Adrenal gland (tissue), 12 donors: ENCODE measurements around the gene TIPIN. TPM values are rescaled to one million over a fixed set of nuclear protein-coding genes. Genes with fewer than 3 reads are reported as not detected.
"Not testable (repeated sequence)": the region's sequence is repeated elsewhere in the genome, so short reads cannot be mapped to it uniquely, and the experiment has no call there.

Experiments
- DNase-seq, 7 donors: peaks; one replicate each; pipeline ENCODE4 v3.0.0-alpha.2; 2019 to 2020
- H3K27ac ChIP-seq, 5 donors: fragments of 200-600 bp; sonication (generic) in 4 of 5; 1 replicate in 3 of 5; 2 replicates in 2 of 5; pipeline versions ENCODE4 v1.5.1 to v1.8.0; 2016 to 2020; ENCODE audit warnings: mild to moderate bottlenecking in 1 of 5
- H3K27me3 ChIP-seq: fragments of 200-600 bp; 2 replicates; pipeline ENCODE4 v1.8.0; 2021
- H3K36me3 ChIP-seq, 2 donors: fragments of 200-600 bp; replicated peaks in 1 of 2; 1 replicate in 1 of 2; 2 replicates in 1 of 2; pipeline versions ENCODE4 v1.5.1 to v1.8.0; 2018 to 2022
- H3K4me1 ChIP-seq, 2 donors: fragments of 200-600 bp; replicated peaks in 1 of 2; 1 replicate in 1 of 2; 2 replicates in 1 of 2; pipeline versions ENCODE4 v1.5.1 to v1.8.0; 2018 to 2021
- H3K4me3 ChIP-seq, 4 donors: fragments of 200-600 bp; sonication (generic) in 3 of 4; one replicate each; pipeline ENCODE4 v1.5.1; 2016 to 2018
- H3K9me3 ChIP-seq, 3 donors: fragments of 200-600 bp; sonication (generic) in 1 of 3; replicated peaks in 1 of 3; 1 replicate in 2 of 3; 2 replicates in 1 of 3; pipeline versions ENCODE4 v1.5.1 to v1.8.0; 2016 to 2021
- POLR2A ChIP-seq, 2 donors: fragments of 450-650 bp; IDR thresholded peaks; one replicate each; pipeline ENCODE4 v1.6.1; 2017; ENCODE audit warnings: antibody characterized with exemption in 2 of 2, mild to moderate bottlenecking in 2 of 2, moderate library complexity in 1 of 2
- WGBS, 4 donors: extraction: QIAGEN DNeasy Blood & Tissue Kit in 2 of 4; methylation state at CpG; one replicate each; pipeline versions ENCODE4 v1.1.5 to v1.1.7; 2013 to 2017; 5-methylcytosine and 5-hydroxymethylcytosine counted together
- intact Hi-C, 2 donors: fragments of 100-400 bp; cut with DNase I; formaldehyde crosslinking; loops; one replicate each; pipeline versions ENCODE4 v1.14.1 to v1.15.0; 2022 to 2023
- polyA plus RNA-seq, 3 donors: library from polyadenylated mRNA; stranded (reverse); fragments of 200-250 nt in 2 of 3; fragments of 350-450 nt in 1 of 3; fragmentation: Illumina TruSeq in 1 of 3; extraction: RNeasy Lipid Tissue Mini Kit (QIAGEN cat#74804) in 1 of 3; gene quantifications; one replicate each; pipeline ENCODE4 v1.2.3, GENCODE V29; 2013 to 2014
- total RNA-seq, 9 donors: library from RNA; depleted of rRNA in 4 of 9; stranded (reverse); fragments of >200 nt in 4 of 9; fragments of 120-200 nt in 1 of 9; fragmentation: NEBNext Ultra II Directional in 1 of 9; extraction: Animal tissue kit (Norgen Biotek cat#: 25700) in 1 of 9; gene quantifications; one replicate each; pipeline versions ENCODE4 v1.1.0 to v1.2.4, GENCODE V29; 2013 to 2023
- TF ChIP-seq, protein P1 (sequence below), 6 experiments: fragments of 450-650 bp in 4 of 6; fragments of 200-600 bp in 2 of 6; sonication (generic) in 1 of 6; IDR thresholded peaks; 1 replicate in 5 of 6; 2 replicates in 1 of 6; pipeline versions ENCODE4 v1.5.1 to v1.8.0; 2016 to 2021; ENCODE audit warnings: antibody characterized with exemption in 6 of 6, mild to moderate bottlenecking in 2 of 6, moderate library complexity in 1 of 6
- donor health status: healthy with polysubstance abuse.
- donor health status: Bipolar disorder and iron deficiency.
- donor health status: DM: yes; HTN: yes; CAD: no.
- donor health status: DM: no; HTN: no; CAD: no.
- donor health status: DM: no; HTN: no; CAD: no.
- donor health status: DM: yes; HTN: yes; CAD: no.

Gene TIPIN
- total and polyA plus RNA-seq, 12 donors, result 1.3 to 13.5 (median 6.5) TPM

DNA sequence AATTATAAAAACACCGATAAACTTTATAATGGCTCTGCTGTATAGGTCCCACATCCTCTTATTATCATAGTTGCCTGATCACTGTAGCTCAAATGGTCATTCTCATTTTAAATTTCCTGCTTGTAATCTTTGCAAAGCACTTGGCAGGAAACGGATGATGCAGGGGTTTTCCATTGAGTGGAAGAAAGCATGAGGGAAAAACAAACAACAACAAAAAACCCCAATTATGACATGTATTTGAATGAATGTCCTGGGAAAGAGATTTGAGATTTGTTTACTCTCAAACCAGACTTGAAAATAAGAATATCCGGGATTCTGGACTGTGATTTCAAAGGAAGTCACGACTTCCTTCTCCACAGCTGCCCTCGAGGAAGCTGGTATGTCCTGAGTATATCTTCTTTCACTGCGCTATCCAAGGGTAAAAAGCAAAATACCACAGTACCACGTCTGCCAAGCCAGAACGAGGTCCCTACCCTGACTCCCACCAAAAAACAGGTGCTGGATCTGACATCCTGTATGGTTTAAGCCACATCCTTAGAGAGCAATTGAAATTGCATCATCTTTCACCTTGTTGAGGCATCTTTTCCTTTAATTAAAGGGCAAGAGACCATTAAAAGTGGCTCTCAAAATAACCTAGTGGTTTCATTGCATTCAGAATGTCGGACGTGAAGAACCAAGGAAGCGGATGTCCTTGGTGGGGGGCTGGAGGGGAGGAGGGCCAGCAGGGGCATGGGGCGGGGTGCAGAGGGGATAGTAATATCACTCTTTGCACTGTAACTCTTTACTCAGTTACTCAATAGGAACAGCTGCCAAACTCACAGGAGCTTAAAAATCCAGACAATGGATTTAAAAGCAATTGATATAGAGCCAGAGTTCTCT, 13.5 kb upstream of the TIPIN start:
- no peaks in the 10 kb centered on the region for H3K9me3 ChIP-seq
- peak in 1 of 7 donors; percentile 17 for DNase-seq
- no peaks in the 10 kb centered on the region for H3K36me3 ChIP-seq
- TF ChIP-seq, protein P1, sequence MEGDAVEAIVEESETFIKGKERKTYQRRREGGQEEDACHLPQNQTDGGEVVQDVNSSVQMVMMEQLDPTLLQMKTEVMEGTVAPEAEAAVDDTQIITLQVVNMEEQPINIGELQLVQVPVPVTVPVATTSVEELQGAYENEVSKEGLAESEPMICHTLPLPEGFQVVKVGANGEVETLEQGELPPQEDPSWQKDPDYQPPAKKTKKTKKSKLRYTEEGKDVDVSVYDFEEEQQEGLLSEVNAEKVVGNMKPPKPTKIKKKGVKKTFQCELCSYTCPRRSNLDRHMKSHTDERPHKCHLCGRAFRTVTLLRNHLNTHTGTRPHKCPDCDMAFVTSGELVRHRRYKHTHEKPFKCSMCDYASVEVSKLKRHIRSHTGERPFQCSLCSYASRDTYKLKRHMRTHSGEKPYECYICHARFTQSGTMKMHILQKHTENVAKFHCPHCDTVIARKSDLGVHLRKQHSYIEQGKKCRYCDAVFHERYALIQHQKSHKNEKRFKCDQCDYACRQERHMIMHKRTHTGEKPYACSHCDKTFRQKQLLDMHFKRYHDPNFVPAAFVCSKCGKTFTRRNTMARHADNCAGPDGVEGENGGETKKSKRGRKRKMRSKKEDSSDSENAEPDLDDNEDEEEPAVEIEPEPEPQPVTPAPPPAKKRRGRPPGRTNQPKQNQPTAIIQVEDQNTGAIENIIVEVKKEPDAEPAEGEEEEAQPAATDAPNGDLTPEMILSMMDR (IDR thresholded peaks at IDR 0.05), result no peak
- no peak for TF ChIP-seq POLR2A (IDR thresholded peaks at IDR 0.05)
- peak overlapping the region in 2 of 4 donors; percentile 11 to 61 for H3K4me3 ChIP-seq
- peak overlapping the region; percentile 8 to 93 (median 52) for H3K27ac ChIP-seq
- intact Hi-C loops, result no loop called here
- no peaks in the 10 kb centered on the region for H3K27me3 ChIP-seq
- peaks cover 3 to 5% of the 10 kb centered on the region in 2 donors for H3K4me1 ChIP-seq
- WGBS, 4 donors, result 12 to 24% (median 19%) methylated on average over 12 of the region's 12 CpGs

DNA sequence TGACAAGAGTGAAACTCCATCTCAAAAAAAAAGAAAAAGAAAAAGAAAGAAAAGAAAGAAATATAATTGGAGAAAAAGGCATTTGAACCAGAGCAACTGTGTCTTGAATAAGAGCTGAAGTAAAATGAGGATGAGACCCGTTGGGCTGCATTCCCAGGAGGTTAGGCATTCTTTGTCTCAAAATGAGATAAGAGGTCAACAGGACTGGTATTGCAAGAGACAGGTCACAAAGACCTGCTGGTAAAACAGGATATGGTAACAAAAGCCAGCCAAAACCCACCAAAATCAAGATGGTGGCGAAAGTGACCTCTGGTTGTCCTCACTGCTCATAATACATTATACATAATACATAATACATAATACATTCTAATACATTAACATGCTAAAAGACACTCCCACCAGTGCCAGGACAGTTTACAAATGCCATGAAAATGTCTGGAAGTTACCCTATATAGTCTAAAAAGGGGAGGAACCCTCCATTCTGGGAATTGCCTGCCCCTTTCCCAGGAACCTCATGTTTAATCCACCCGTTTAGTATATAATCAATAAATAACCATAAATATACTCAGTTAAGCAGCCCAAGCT, 8.6 kb upstream of the TIPIN start:
- Histone ChIP-seq H3K36me3 (no peaks in the 10 kb centered on the region), H3K4me1 (peaks cover 3 to 5% of the 10 kb centered on the region in 2 donors), H3K4me3 (no peak overlapping the region), H3K9me3 (no peaks in the 10 kb centered on the region), H3K27me3 (no peaks in the 10 kb centered on the region), H3K27ac (no peak overlapping the region)
- TF ChIP-seq, protein P1 (IDR thresholded peaks at IDR 0.05), result no peak
- no peak for TF ChIP-seq POLR2A (IDR thresholded peaks at IDR 0.05)
- intact Hi-C loops, result no loop called here
- WGBS, 4 donors, result 76 to 83% (median 78%) methylated on average over 3 of the region's 3 CpGs
- DNase-seq, result peak in 1 of 7 donors; percentile 8

DNA sequence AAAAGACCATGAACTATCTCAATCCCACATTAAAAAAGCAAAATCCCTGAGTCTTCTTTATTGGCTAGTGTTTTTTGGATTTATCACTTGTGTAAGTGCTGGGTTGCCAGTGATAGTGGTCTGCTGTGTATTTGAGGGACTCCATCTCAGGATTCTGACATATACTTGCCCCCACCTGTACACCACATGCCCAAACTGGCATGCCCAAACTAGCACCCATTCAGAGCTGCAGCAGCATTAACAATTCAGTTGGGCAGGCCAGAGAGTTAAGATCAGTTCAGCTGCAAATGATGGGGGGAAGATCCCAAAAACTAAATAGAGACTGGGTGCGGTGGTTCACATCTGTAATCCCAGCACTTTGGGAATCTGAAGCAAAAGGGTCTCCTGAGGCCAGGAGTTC, 6.3 kb upstream of the TIPIN start:
- H3K27ac ChIP-seq, result no peak overlapping the region
- no peak for TF ChIP-seq POLR2A (IDR thresholded peaks at IDR 0.05)
- peaks cover 0 to 3% of the 10 kb centered on the region in 2 donors for H3K4me1 ChIP-seq
- no peaks in the 10 kb centered on the region for H3K27me3 ChIP-seq
- no peak overlapping the region for H3K4me3 ChIP-seq
- no peak for DNase-seq
- intact Hi-C loops, result no loop called here
- no peaks in the 10 kb centered on the region for H3K36me3 ChIP-seq
- WGBS, 4 donors, result 92 to 100% (median 97%) methylated on average over 1 of the region's 1 CpG
- no peaks in the 10 kb centered on the region for H3K9me3 ChIP-seq

DNA sequence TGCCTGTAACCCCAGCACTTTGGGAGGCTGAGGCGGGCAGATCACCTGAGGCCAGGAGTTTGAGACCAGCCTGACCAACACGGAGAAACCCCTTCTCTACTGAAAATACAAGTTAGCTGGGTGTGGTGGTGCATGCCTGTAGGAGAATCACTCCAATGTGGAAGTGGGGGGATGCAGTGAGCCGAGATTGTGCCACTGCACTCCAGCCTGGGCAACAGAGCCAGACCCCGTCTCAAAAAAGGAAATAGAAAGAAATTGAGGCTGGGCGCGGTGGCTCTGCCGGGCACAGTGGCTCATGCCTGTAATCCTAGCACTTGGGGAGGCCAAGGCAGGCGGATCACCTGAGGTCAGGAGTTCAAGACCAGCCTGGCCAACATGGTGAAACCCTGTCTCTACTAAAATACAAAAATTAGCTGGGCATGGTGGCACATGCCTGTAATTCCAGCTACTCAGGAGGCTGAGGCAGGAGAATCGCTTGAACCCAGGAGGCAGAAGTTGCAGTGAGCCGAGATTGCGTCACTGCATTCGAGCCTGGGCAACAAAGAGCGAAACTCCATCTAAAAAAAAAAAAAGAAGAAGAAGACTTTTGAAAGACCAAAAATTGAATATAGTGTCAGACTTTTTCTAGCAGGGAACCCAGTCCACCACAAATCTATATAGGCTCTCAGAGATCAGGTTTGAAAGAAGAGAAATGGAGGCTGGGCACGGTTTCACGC, 5.4 kb upstream of the TIPIN start:
- intact Hi-C loops, result not testable (repeated sequence)
- WGBS, 4 donors, result 77 to 82% (median 79%) methylated on average over 15 of the region's 15 CpGs

DNA sequence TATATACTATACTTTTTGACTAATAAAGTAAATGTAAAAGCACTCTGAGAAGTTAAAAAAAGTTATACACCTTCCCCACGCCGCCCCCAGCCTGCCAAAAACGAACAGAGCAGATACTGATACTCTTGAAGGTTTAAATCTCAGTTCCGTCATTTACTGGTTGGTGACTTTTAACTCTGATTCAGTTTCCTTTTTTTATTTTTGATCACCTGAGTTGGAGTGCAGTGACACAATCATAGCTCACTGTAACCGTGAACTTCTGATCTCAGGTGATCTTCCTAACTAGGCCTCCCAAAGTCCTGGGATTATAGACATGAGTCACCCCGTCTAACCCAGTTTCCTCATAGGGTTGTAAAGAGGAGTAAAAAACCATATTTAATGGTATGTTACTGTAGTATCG, 3.3 kb upstream of the TIPIN start:
- H3K27me3 ChIP-seq, result no peaks in the 10 kb centered on the region
- DNase-seq, result no peak
- H3K9me3 ChIP-seq, result no peaks in the 10 kb centered on the region
- peaks cover 0 to 4% of the 10 kb centered on the region in 2 donors for H3K4me1 ChIP-seq
- H3K36me3 ChIP-seq, result no peaks in the 10 kb centered on the region
- no peak overlapping the region for H3K27ac ChIP-seq
- intact Hi-C loops, result no loop called here
- H3K4me3 ChIP-seq, result no peak overlapping the region
- 82 to 88% (median 86%) methylated on average over 7 of the region's 7 CpGs for WGBS, 4 donors
- TF ChIP-seq POLR2A (IDR thresholded peaks at IDR 0.05), result no peak
- TF ChIP-seq, protein P1 (IDR thresholded peaks at IDR 0.05), result no peak

More for the DNA sequence above, 5.4 kb upstream of the TIPIN start:
- not testable (repeated sequence) for H3K36me3 ChIP-seq, H3K27me3 ChIP-seq, DNase-seq, H3K27ac ChIP-seq, H3K4me1 ChIP-seq, H3K4me3 ChIP-seq, H3K9me3 ChIP-seq
